H9 (cell line): ENCODE data around the gene VPS9D1. TPM values are rescaled to one million over a fixed set of nuclear protein-coding genes. Genes with fewer than 3 reads are reported as not detected.
"Not testable (repeated sequence)": the region's sequence is repeated elsewhere in the genome, so short reads cannot be mapped to it uniquely, and the experiment has no call there.

Source experiments
- DNase-seq: peaks from one replicate; pipeline ENCODE4 v3.0.0-alpha.2; 2017
- H2AFZ ChIP-seq: one replicate; pipeline ENCODE4 v1.6.1; 2013; ENCODE audit warnings: mild to moderate bottlenecking, low read length, control low read depth, moderate library complexity
- H2AK5ac ChIP-seq: 2 replicates; pipeline ENCODE4 v1.6.1; 2013; ENCODE audit warnings: low read length, control low read depth, mixed read lengths; ENCODE audit not compliant: insufficient read length
- H2BK120ac ChIP-seq: one replicate; pipeline ENCODE4 v1.6.1; 2013; ENCODE audit warnings: low read depth, mild to moderate bottlenecking, low read length, control low read depth, inconsistent platforms; ENCODE audit not compliant: poor library complexity, severe bottlenecking
- H2BK12ac ChIP-seq: 2 replicates; pipeline ENCODE4 v1.6.1; 2013; ENCODE audit warnings: low read length, control low read depth, mixed read lengths, low read depth; ENCODE audit not compliant: insufficient read length
- H2BK15ac ChIP-seq: 2 replicates; pipeline ENCODE4 v1.6.1; 2013; ENCODE audit warnings: low read depth, low read length, control low read depth
- H2BK20ac ChIP-seq: one replicate; pipeline ENCODE4 v1.6.1; 2013; ENCODE audit warnings: low read depth, mild to moderate bottlenecking, low read length, control low read depth, inconsistent platforms; ENCODE audit not compliant: poor library complexity, severe bottlenecking
- H2BK5ac ChIP-seq: 2 replicates; pipeline ENCODE4 v1.6.1; 2013; ENCODE audit warnings: low read length, control low read depth, mixed read lengths; ENCODE audit not compliant: insufficient read length
- H3K14ac ChIP-seq: 2 replicates; pipeline ENCODE4 v1.6.1; 2013; ENCODE audit warnings: low read length, control low read depth; ENCODE audit not compliant: insufficient read depth
- H3K18ac ChIP-seq: 2 replicates; pipeline ENCODE4 v1.6.1; 2013; ENCODE audit warnings: low read depth, mild to moderate bottlenecking, mixed read lengths, low read length, control low read depth; ENCODE audit not compliant: insufficient read length
- H3K23ac ChIP-seq: 2 replicates; pipeline ENCODE4 v1.6.1; 2013; ENCODE audit warnings: low read length, control low read depth, mixed read lengths, low read depth; ENCODE audit not compliant: insufficient read length
- H3K23me2 ChIP-seq: 2 replicates; pipeline ENCODE4 v1.6.1; 2013; ENCODE audit warnings: low read depth, mild to moderate bottlenecking, mixed read lengths, low read length, control low read depth; ENCODE audit not compliant: insufficient read length, poor library complexity, severe bottlenecking
- H3K27ac ChIP-seq: 2 replicates; pipeline ENCODE4 v1.5.1; 2013; ENCODE audit warnings: low read length, control low read depth, mixed read lengths, low read depth; ENCODE audit not compliant: insufficient read length
- H3K27me3 ChIP-seq: 2 replicates; pipeline ENCODE4 v1.6.1; 2013; ENCODE audit warnings: low read length, control low read depth, inconsistent platforms; ENCODE audit not compliant: insufficient read depth
- H3K4ac ChIP-seq: 2 replicates; pipeline ENCODE4 v1.6.1; 2013; ENCODE audit warnings: low read depth, mild to moderate bottlenecking, control low read depth, inconsistent platforms, low read length, moderate library complexity
- H3K4me1 ChIP-seq: 2 replicates; pipeline ENCODE4 v1.6.1; 2013; ENCODE audit warnings: low read length, control low read depth, inconsistent platforms; ENCODE audit not compliant: insufficient read depth
- H3K4me2 ChIP-seq: 2 replicates; pipeline ENCODE4 v1.6.1; 2013; ENCODE audit warnings: low read length, control low read depth, mixed read lengths; ENCODE audit not compliant: insufficient read length, insufficient read depth
- H3K56ac ChIP-seq: 2 replicates; pipeline ENCODE4 v1.6.1; 2013; ENCODE audit warnings: low read depth, mild to moderate bottlenecking, mixed read lengths, low read length, control low read depth; ENCODE audit not compliant: insufficient read length
- H3K79me1 ChIP-seq: 2 replicates; pipeline ENCODE4 v1.6.1; 2013; ENCODE audit warnings: low read depth, mild to moderate bottlenecking, moderate library complexity, low read length, control low read depth, inconsistent platforms; ENCODE audit not compliant: insufficient read depth, poor library complexity, severe bottlenecking
- H3K79me2 ChIP-seq: 2 replicates; pipeline ENCODE4 v1.6.1; 2013; ENCODE audit warnings: low read length, control low read depth, inconsistent platforms; ENCODE audit not compliant: insufficient read depth
- H3K9ac ChIP-seq: 2 replicates; pipeline ENCODE4 v1.6.1; 2013; ENCODE audit warnings: low read length, control low read depth, mixed read lengths; ENCODE audit not compliant: insufficient read length; ENCODE audit errors: extremely low read depth
- H3K9me3 ChIP-seq: one replicate; pipeline ENCODE4 v1.6.1; 2013; ENCODE audit warnings: low read depth, low read length, inconsistent platforms; ENCODE audit not compliant: control insufficient read depth
- H3T11ph ChIP-seq: one replicate; pipeline ENCODE4 v1.6.1; 2013; ENCODE audit warnings: mild to moderate bottlenecking, low read length, control low read depth, inconsistent platforms
- H4K20me1 ChIP-seq: one replicate; pipeline ENCODE4 v1.6.1; 2013; ENCODE audit not compliant: control insufficient read depth, insufficient read length, insufficient read depth
- H4K5ac ChIP-seq: 2 replicates; pipeline ENCODE4 v1.6.1; 2013; ENCODE audit warnings: low read depth, mild to moderate bottlenecking, mixed read lengths, low read length, control low read depth; ENCODE audit not compliant: insufficient read length
- H4K8ac ChIP-seq: replicated peaks from 2 replicates; pipeline ENCODE4 v1.6.1; 2013; ENCODE audit warnings: low read length, control low read depth, mixed read lengths, low read depth; ENCODE audit not compliant: insufficient read length
- H4K91ac ChIP-seq: 2 replicates; pipeline ENCODE4 v1.6.1; 2013; ENCODE audit warnings: low read depth, mild to moderate bottlenecking, moderate library complexity, mixed read lengths, low read length, control low read depth; ENCODE audit not compliant: insufficient read length
- H3K27ac Mint-ChIP-seq, 3 experiments: 2 replicates in 2 of 3; 3 replicates in 1 of 3; pipeline ENCODE4 v1.8.0; 2020 to 2021; ENCODE audit warnings: mixed read lengths in 3 of 3, mild to moderate bottlenecking in 1 of 3, moderate library complexity in 1 of 3
- H3K27me3 Mint-ChIP-seq: 2 replicates; pipeline ENCODE4 v1.8.0; 2021; ENCODE audit warnings: low read depth, mild to moderate bottlenecking, moderate library complexity, mixed read lengths
- H3K36me3 Mint-ChIP-seq, 3 experiments: 2 replicates in 2 of 3; 3 replicates in 1 of 3; pipeline ENCODE4 v1.8.0; 2020 to 2021; ENCODE audit warnings: low read depth in 3 of 3, mixed read lengths in 3 of 3; ENCODE audit not compliant: insufficient read depth in 1 of 3
- H3K4me1 Mint-ChIP-seq, 2 experiments: 2 replicates each; pipeline ENCODE4 v1.8.0; 2020; ENCODE audit warnings: mixed read lengths in 2 of 2
- H3K4me3 Mint-ChIP-seq, 2 experiments: 2 replicates in 1 of 2; 3 replicates in 1 of 2; pipeline ENCODE4 v1.8.0; 2020 to 2021; ENCODE audit warnings: mild to moderate bottlenecking in 2 of 2, mixed read lengths in 2 of 2, moderate library complexity in 1 of 2
- H3K9me3 Mint-ChIP-seq, 2 experiments: 2 replicates in 1 of 2; 3 replicates in 1 of 2; pipeline ENCODE4 v1.8.0; 2020; ENCODE audit warnings: mild to moderate bottlenecking in 2 of 2, mixed read lengths in 2 of 2, moderate library complexity in 1 of 2
- WGBS: extraction: QIAGEN DNeasy Blood & Tissue Kit; methylation state at CpG from one replicate; pipeline ENCODE4 v1.1.7; 2013; ENCODE audit warnings: missing lambda C conversion rate, low lambda C conversion rate, mixed read lengths; ENCODE audit not compliant: insufficient read length; ENCODE audit errors: extremely low coverage; 5-methylcytosine and 5-hydroxymethylcytosine counted together
- total RNA-seq: library from RNA; stranded (reverse); gene quantifications from 2 replicates; pipeline ENCODE4 v1.2.1, GENCODE V29; 2021
- TF ChIP-seq, protein P1 (sequence below): fragments of 200-600 bp; sonication (generic); conservative IDR thresholded peaks from 3 replicates; pipeline ENCODE4 v1.8.0; 2021; ENCODE audit warnings: antibody characterized with exemption, mild to moderate bottlenecking

VPS9D1 gene
- total RNA-seq, 1 experiment from 2014 or later, result 6.0 TPM

- peaks cover 9 to 12% of the 10 kb centered on the region in 2 experiments for H3K4me1 Mint-ChIP-seq
- no peak overlapping the region for H3K18ac ChIP-seq
- no peak overlapping the region for H2BK5ac ChIP-seq
- H4K5ac ChIP-seq, result no peak overlapping the region
- no peak overlapping the region for H2BK20ac ChIP-seq
- no peak overlapping the region for H4K91ac ChIP-seq
- no peak overlapping the region for H3T11ph ChIP-seq
- H4K8ac ChIP-seq, result no peak overlapping the region
- no peaks in the 10 kb centered on the region for H3K4me1 ChIP-seq
- no peak overlapping the region for H3K23ac ChIP-seq
- peaks cover 11% of the 10 kb centered on the region for H3K23me2 ChIP-seq
- DNase-seq, result peak; percentile 100
- no peak overlapping the region for H2BK15ac ChIP-seq
- H3K79me1 ChIP-seq, result no peaks in the 10 kb centered on the region
- H3K56ac ChIP-seq, result no peak overlapping the region
- peaks cover 24% of the 10 kb centered on the region for H3K27me3 Mint-ChIP-seq
- H3K4ac ChIP-seq, result no peak overlapping the region
- no peak overlapping the region for H2AFZ ChIP-seq
- peak overlapping the region in 2 of 3 experiments; percentile 74 to 88; a peak in 2 of 7 replicates for H3K27ac Mint-ChIP-seq
- no peak overlapping the region for H3K9ac ChIP-seq
- H2AK5ac ChIP-seq, result no peak overlapping the region
- H2BK120ac ChIP-seq, result no peak overlapping the region
- H3K27me3 ChIP-seq, result no peaks in the 10 kb centered on the region
- peak overlapping the region; percentile 76 to 81 for H3K4me3 Mint-ChIP-seq
- WGBS, result no CpG with 5 or more reads among the region's 30 CpGs
- H3K4me2 ChIP-seq, result peak overlapping the region; percentile 42
- TF ChIP-seq, protein P1, sequence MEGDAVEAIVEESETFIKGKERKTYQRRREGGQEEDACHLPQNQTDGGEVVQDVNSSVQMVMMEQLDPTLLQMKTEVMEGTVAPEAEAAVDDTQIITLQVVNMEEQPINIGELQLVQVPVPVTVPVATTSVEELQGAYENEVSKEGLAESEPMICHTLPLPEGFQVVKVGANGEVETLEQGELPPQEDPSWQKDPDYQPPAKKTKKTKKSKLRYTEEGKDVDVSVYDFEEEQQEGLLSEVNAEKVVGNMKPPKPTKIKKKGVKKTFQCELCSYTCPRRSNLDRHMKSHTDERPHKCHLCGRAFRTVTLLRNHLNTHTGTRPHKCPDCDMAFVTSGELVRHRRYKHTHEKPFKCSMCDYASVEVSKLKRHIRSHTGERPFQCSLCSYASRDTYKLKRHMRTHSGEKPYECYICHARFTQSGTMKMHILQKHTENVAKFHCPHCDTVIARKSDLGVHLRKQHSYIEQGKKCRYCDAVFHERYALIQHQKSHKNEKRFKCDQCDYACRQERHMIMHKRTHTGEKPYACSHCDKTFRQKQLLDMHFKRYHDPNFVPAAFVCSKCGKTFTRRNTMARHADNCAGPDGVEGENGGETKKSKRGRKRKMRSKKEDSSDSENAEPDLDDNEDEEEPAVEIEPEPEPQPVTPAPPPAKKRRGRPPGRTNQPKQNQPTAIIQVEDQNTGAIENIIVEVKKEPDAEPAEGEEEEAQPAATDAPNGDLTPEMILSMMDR, result peak; percentile 62
- H3K36me3 Mint-ChIP-seq, result peaks cover 4 to 25% (median 19%) of the 10 kb centered on the region in 3 experiments; a peak in 6 of 7 replicates
- H3K14ac ChIP-seq, result peak overlapping the region; percentile 72; the same call in 1 of the 2 replicates
- H4K20me1 ChIP-seq, result no peaks in the 10 kb centered on the region
- no peaks in the 10 kb centered on the region; a peak in 1 of 5 replicates for H3K9me3 Mint-ChIP-seq
- H2BK12ac ChIP-seq, result no peak overlapping the region
- H3K9me3 ChIP-seq, result no peaks in the 10 kb centered on the region
- H3K79me2 ChIP-seq, result no peaks in the 10 kb centered on the region
- no peak overlapping the region for H3K27ac ChIP-seq
Observed at GRCh38 chr16:89700100-89700648, 20.5 kb downstream of the VPS9D1 start.

DNA sequence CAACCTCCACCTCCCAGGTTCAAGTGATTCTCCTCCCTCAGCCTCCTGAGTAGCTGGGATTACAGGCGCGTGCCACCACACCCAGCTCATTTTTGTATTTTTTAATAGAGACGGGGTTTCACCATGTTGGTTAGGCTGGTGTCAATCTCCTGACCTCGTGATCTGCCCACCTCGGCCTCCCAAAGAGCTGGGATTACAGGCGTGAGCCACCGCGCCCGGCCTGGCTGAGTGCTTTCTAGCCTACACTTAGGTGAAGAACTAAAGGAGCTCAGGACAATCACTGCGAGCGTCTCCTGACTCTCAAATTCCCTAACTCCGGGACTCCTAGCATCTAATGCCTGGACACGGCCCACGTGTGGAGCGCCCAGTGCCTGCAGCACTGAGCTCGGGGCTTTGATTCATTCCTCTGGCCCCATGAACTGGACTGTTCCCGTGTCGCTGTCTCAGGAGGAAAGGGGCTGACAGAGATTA lies 21.0 kb downstream of the VPS9D1 start:
- H3K27me3 ChIP-seq, H3K4me1 ChIP-seq, H3K14ac ChIP-seq, H3K9me3 ChIP-seq, H3K79me1 ChIP-seq, H3K9ac ChIP-seq, H3K56ac ChIP-seq, H4K20me1 ChIP-seq, H4K8ac ChIP-seq, H3K27ac ChIP-seq, H3K9me3 Mint-ChIP-seq, H4K91ac ChIP-seq, H2AFZ ChIP-seq, H3K23ac ChIP-seq, DNase-seq, H2BK12ac ChIP-seq, H4K5ac ChIP-seq, H2BK120ac ChIP-seq, H2BK20ac ChIP-seq, H2BK15ac ChIP-seq, H2AK5ac ChIP-seq, H2BK5ac ChIP-seq, H3K4ac ChIP-seq, H3K79me2 ChIP-seq, H3K18ac ChIP-seq, H3T11ph ChIP-seq: not testable (repeated sequence)
- Histone ChIP-seq H3K4me2 (peak overlapping the region; percentile 20), H3K23me2 (peaks cover 11% of the 10 kb centered on the region)
- Mint-ChIP-seq H3K27ac (peak overlapping the region in 2 of 3 experiments; percentile 74 to 88; a peak in 2 of 7 replicates), H3K4me1 (peaks cover 9 to 12% of the 10 kb centered on the region in 2 experiments), H3K4me3 (peak overlapping the region; percentile 76 to 81), H3K27me3 (peaks cover 22% of the 10 kb centered on the region), H3K36me3 (peaks cover 4 to 29% (median 23%) of the 10 kb centered on the region in 3 experiments; a peak in 6 of 7 replicates)
- WGBS, result no CpG with 5 or more reads among the region's 18 CpGs
